Measurements from ENCODE around the gene WEE1.

The WEE1 gene

GRCh38 chr11:9565822-9566560 lies 7.5 kb upstream of the WEE1 start:
- no peak for DNase-seq (ENCODE audit: low read depth in 1 of 2, low spot score in 1 of 2)

- no peak for DNase-seq (ENCODE audit: low read depth in 1 of 2, low spot score in 1 of 2)
Observed at GRCh38 chr11:9566561-9567063, 6.9 kb upstream of the WEE1 start.

- no peak for DNase-seq (ENCODE audit: low read depth in 1 of 2, low spot score in 1 of 2)
Observed at GRCh38 chr11:9567401-9567800, 6.1 kb upstream of the WEE1 start.

- no peak for DNase-seq (ENCODE audit: low read depth in 1 of 2, low spot score in 1 of 2)
Observed at GRCh38 chr11:9568161-9568853, 5.2 kb upstream of the WEE1 start.

GRCh38 chr11:9568854-9569587 lies 4.4 kb upstream of the WEE1 start:
- DNase-seq (ENCODE audit: low read depth in 1 of 2, low spot score in 1 of 2) = no peak

GRCh38 chr11:9569588-9570164 lies 3.8 kb upstream of the WEE1 start:
- DNase-seq (ENCODE audit: low read depth in 1 of 2, low spot score in 1 of 2) = no peak

GRCh38 chr11:9570313-9571025 lies 3.0 kb upstream of the WEE1 start:
- DNase-seq (ENCODE audit: low read depth in 1 of 2, low spot score in 1 of 2) = no peak

GRCh38 chr11:9571071-9571762 lies 2.3 kb upstream of the WEE1 start:
- DNase-seq (ENCODE audit: low read depth in 1 of 2, low spot score in 1 of 2) = no peak

- no peak for DNase-seq (ENCODE audit: low read depth in 1 of 2, low spot score in 1 of 2)
Observed at GRCh38 chr11:9571763-9572115, 1.7 kb upstream of the WEE1 start.

- no peak for DNase-seq (ENCODE audit: low read depth in 1 of 2, low spot score in 1 of 2)
Observed at GRCh38 chr11:9573775-9574621, 528 bp downstream of the WEE1 start.

GRCh38 chr11:9574622-9575259 lies 1.3 kb downstream of the WEE1 start:
- no peak for DNase-seq (ENCODE audit: low read depth in 1 of 2, low spot score in 1 of 2)

- no peak for DNase-seq (ENCODE audit: low read depth in 1 of 2, low spot score in 1 of 2)
Observed at GRCh38 chr11:9575260-9576240, 2.1 kb downstream of the WEE1 start.

- no peak for DNase-seq (ENCODE audit: low read depth in 1 of 2, low spot score in 1 of 2)
Observed at GRCh38 chr11:9576701-9577381, 3.4 kb downstream of the WEE1 start.

GRCh38 chr11:9577556-9577955 lies 4.1 kb downstream of the WEE1 start:
- no peak for DNase-seq (ENCODE audit: low read depth in 1 of 2, low spot score in 1 of 2)

- no peak for DNase-seq (ENCODE audit: low read depth in 1 of 2, low spot score in 1 of 2)
Observed at GRCh38 chr11:9580894-9581293, 7.4 kb downstream of the WEE1 start.

- DNase-seq (ENCODE audit: low read depth in 1 of 2, low spot score in 1 of 2) = no peak
Observed at GRCh38 chr11:9581556-9582161, 8.2 kb downstream of the WEE1 start.

- no peak for DNase-seq (ENCODE audit: low read depth in 1 of 2, low spot score in 1 of 2)
Observed at GRCh38 chr11:9590717-9591116, 17.2 kb downstream of the WEE1 start.

All from stimulated activated CD4-positive, alpha-beta T cell treated with anti-CD3 and anti-CD28 coated beads, Interleukin-15, amount 100 ng/mL, for 1 hour (primary cell).